Ovary (tissue), 3 donors: ENCODE measurements around the gene CA4.

Experiments used
- EP300 ChIP-seq: sonication (generic); formaldehyde crosslinking; IDR thresholded peaks from one replicate; pipeline ENCODE4 v1.6.1; 2017; ENCODE audit warnings: antibody characterized with exemption
- TF ChIP-seq, protein P1 (sequence below), 3 donors: fragments of 450-650 bp in 2 of 3; fragments of 200-600 bp in 1 of 3; IDR thresholded peaks; one replicate each; pipeline versions ENCODE4 v1.5.1 to v1.8.0; 2016 to 2022; ENCODE audit warnings: antibody characterized with exemption in 3 of 3, mild to moderate bottlenecking in 1 of 3
- donor health status: DM: no; HTN: no; CAD: no.

DNA sequence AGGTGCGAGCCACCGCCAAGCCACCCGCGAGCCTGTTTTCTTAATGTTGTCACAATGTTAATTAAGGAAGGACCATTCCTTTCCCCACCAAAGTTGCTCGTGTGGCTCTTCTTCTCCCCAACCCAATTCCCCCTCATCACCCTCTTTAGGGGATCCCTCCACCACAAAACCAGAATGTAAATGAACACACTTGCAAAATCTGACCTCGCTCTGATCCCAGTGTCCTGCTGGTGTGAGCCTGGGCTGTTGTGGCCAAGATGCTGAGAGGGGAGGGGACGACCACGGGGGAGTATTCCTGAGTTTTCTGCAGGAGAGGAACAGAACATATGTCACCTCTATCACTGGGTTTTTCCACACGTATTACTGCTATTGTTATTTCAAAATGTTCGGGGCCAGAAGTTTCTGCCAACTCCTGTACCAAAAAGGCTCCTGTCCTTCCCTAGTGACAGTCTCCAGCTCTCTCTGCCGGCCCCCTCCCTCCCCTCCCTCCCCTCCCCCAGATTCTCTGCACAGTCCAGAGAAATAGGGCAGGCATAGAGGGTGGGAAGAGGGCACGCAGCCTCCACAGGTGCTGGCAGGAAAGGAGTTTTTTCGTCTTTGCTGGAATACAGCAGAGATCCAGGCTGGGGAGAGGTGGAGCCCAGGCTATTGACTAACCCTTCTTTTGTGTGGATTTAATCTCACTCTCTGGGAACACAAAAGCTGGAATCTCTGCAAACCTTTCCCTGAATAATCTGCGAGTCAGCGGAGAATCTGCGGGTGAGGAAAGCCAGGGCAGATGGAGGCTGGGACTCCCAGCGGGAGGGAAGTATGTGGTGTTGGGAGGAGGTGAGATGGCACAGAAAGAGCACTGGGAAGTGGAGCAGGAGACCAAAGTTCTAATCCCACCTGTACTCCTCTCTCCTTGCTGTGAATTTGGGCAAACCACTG lies 4.5 kb upstream of the CA4 start:
- TF ChIP-seq, protein P1, sequence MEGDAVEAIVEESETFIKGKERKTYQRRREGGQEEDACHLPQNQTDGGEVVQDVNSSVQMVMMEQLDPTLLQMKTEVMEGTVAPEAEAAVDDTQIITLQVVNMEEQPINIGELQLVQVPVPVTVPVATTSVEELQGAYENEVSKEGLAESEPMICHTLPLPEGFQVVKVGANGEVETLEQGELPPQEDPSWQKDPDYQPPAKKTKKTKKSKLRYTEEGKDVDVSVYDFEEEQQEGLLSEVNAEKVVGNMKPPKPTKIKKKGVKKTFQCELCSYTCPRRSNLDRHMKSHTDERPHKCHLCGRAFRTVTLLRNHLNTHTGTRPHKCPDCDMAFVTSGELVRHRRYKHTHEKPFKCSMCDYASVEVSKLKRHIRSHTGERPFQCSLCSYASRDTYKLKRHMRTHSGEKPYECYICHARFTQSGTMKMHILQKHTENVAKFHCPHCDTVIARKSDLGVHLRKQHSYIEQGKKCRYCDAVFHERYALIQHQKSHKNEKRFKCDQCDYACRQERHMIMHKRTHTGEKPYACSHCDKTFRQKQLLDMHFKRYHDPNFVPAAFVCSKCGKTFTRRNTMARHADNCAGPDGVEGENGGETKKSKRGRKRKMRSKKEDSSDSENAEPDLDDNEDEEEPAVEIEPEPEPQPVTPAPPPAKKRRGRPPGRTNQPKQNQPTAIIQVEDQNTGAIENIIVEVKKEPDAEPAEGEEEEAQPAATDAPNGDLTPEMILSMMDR (IDR thresholded peaks at IDR 0.05) = no peak
- TF ChIP-seq EP300 = no peak
